Liver (tissue), 9 donors: ENCODE data around the gene GNG12. TPM values are rescaled to one million over a fixed set of nuclear protein-coding genes. Genes with fewer than 3 reads are reported as not detected.
A peak's percentile ranks its signal among the peaks of the same experiment; 100 is the strongest.

ENCODE experiments used
- DNase-seq: peaks from one replicate; pipeline ENCODE4 v3.0.0-alpha.2; 2017; ENCODE audit warnings: low spot score
- H3K27ac ChIP-seq, 2 donors: one replicate each; pipeline ENCODE4 v1.7.0; 2013; ENCODE audit warnings: inconsistent platforms in 2 of 2, low read length in 2 of 2, control low read depth in 1 of 2, low read depth in 1 of 2, mild to moderate bottlenecking in 1 of 2
- H3K27me3 ChIP-seq, 4 donors: one replicate each; pipeline versions ENCODE4 v1.6.1 to v1.7.0; 2013; ENCODE audit warnings: low read length in 3 of 4, inconsistent platforms in 1 of 4, mild to moderate bottlenecking in 1 of 4, moderate library complexity in 1 of 4; ENCODE audit not compliant: control insufficient read depth in 4 of 4, insufficient read depth in 4 of 4
- H3K36me3 ChIP-seq, 4 donors: one replicate each; pipeline versions ENCODE4 v1.6.1 to v1.7.0; 2013; ENCODE audit warnings: low read length in 3 of 4, mild to moderate bottlenecking in 3 of 4, low read depth in 1 of 4, moderate library complexity in 1 of 4; ENCODE audit not compliant: control insufficient read depth in 4 of 4, insufficient read depth in 3 of 4
- H3K4me1 ChIP-seq, 4 donors: one replicate each; pipeline versions ENCODE4 v1.6.1 to v1.7.0; 2013; ENCODE audit warnings: low read length in 3 of 4, mild to moderate bottlenecking in 3 of 4, moderate library complexity in 1 of 4; ENCODE audit not compliant: control insufficient read depth in 4 of 4, insufficient read depth in 4 of 4
- H3K4me3 ChIP-seq, 3 donors: one replicate each; pipeline versions ENCODE4 v1.6.1 to v1.7.0; 2013; ENCODE audit warnings: low read length in 3 of 3, control low read depth in 1 of 3, low read depth in 1 of 3, mild to moderate bottlenecking in 1 of 3
- H3K9ac ChIP-seq, 2 donors: one replicate each; pipeline ENCODE4 v1.7.0; 2013; ENCODE audit warnings: low read length in 2 of 2, mild to moderate bottlenecking in 2 of 2, moderate library complexity in 2 of 2, control low read depth in 1 of 2, low read depth in 1 of 2
- H3K9me3 ChIP-seq, 4 donors: one replicate each; pipeline versions ENCODE4 v1.6.1 to v1.7.0; 2013; ENCODE audit warnings: low read length in 3 of 4; ENCODE audit not compliant: control insufficient read depth in 4 of 4
- FOXA1 ChIP-seq: IDR thresholded peaks from 2 replicates; pipeline ENCODE4 v1.6.1; 2016; ENCODE audit warnings: antibody characterized with exemption
- HNF4A ChIP-seq, 2 donors: conservative IDR thresholded peaks; 2 replicates each; pipeline ENCODE4 v1.6.1; 2016; ENCODE audit warnings: antibody characterized with exemption in 2 of 2, mild to moderate bottlenecking in 2 of 2
- JUND ChIP-seq, 2 donors: IDR thresholded peaks; 2 replicates each; pipeline ENCODE4 v1.6.1; 2016; ENCODE audit warnings: antibody characterized with exemption in 2 of 2
- RXRA ChIP-seq, 2 donors: IDR thresholded peaks; 2 replicates each; pipeline ENCODE4 v1.6.1; 2017 to 2018; ENCODE audit warnings: antibody characterized with exemption in 2 of 2, mild to moderate bottlenecking in 1 of 2
- WGBS: extraction: QIAGEN DNeasy Blood & Tissue Kit; methylation state at CpG from one replicate; pipeline ENCODE4 v1.1.7; 2013; 5-methylcytosine and 5-hydroxymethylcytosine counted together
- polyA plus RNA-seq, 2 donors: library from polyadenylated mRNA; stranded (reverse) in 1 of 2; unstranded in 1 of 2; fragments of 200-250 nt in 1 of 2; fragments of >200 nt in 1 of 2; fragmentation: Nextera tagmentation in 1 of 2; extraction: Ambion mirVana in 1 of 2; gene quantifications; one replicate each; pipeline versions ENCODE4 v1.2.1 to v1.2.3, GENCODE V29; 2013 to 2015
- total RNA-seq, 2 donors: library from RNA; depleted of rRNA; stranded (reverse); fragments of >200 nt; gene quantifications; one replicate each; pipeline ENCODE4 v1.2.3, GENCODE V29; 2014
- TF ChIP-seq, protein P1 (sequence below): fragments of 150-350 bp; IDR thresholded peaks from 2 replicates; pipeline ENCODE4 v1.5.1; 2017; ENCODE audit warnings: improper control_type of control experiment, low read depth, low read length; ENCODE audit not compliant: missing input control
- TF ChIP-seq, protein P2 (sequence below): IDR thresholded peaks from 2 replicates; pipeline ENCODE4 v1.6.1; 2016; ENCODE audit warnings: antibody characterized with exemption
- TF ChIP-seq, protein P3 (sequence below): IDR thresholded peaks from 2 replicates; pipeline ENCODE4 v1.6.1; 2016; ENCODE audit warnings: antibody characterized with exemption
- donor health status: healthy.
- donor health status: healthy.
- donor health status: healthy.
- donor health status: healthy.
- donor health status: healthy.

The GNG12 gene
- total and polyA plus RNA-seq, 4 donors: 15.4 to 26.1 (median 19.7) TPM

DNA sequence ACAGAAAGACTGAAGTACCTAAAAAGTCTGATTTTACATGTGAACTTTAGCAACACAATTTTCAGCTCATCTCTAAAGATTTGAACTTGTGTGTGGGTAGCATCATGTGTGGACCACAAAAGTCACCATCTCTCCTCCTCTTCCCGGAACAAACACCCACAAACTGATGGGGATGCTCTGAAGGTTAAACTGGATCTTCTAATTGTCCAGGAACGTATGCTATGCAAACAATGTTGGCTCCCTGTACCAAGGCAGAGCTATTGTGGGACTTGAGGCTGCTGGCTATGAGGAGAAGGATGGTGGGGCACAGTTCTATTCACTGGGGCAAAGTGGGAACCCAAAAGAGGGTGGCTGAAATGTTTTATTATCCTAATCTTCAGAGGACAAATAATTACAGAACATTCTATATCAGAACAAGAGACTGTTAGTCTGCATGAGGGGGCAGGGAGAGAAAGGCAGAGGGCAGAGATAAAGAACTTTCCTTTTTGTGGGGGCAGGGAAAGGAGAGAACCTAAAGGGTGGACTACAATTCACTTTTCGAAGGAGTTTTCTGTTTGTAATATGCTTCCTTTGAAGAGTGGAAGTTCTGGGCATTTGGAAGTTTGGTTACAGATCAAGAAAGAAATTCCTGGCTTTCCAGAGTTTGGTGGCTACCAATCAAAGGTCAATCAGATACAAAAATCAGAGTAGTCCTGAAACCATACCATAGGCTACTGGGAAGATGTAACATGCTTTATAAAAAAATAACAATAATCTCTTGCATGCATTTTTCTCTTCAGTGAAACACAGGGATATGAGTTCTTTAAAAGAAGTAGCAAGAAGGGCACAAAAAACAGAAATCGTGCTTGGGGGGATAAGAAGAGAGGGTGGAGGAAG, 85.4 kb downstream of the GNG12 start:
- H3K9me3 ChIP-seq: no peaks in the 10 kb centered on the region
- H3K27me3 ChIP-seq: no peaks in the 10 kb centered on the region
- H3K4me1 ChIP-seq: peaks cover 7 to 37% (median 27%) of the 10 kb centered on the region in 4 donors
- H3K36me3 ChIP-seq: no peaks in the 10 kb centered on the region
- H3K27ac ChIP-seq: peak overlapping the region; percentile 87 to 88
- WGBS: 28% methylated on average over 4 of the region's 4 CpGs
- H3K9ac ChIP-seq: peak overlapping the region; percentile 28 to 57
- H3K4me3 ChIP-seq: peak overlapping the region in 2 of 3 donors; percentile 22 to 24
- TF ChIP-seq, protein P1, sequence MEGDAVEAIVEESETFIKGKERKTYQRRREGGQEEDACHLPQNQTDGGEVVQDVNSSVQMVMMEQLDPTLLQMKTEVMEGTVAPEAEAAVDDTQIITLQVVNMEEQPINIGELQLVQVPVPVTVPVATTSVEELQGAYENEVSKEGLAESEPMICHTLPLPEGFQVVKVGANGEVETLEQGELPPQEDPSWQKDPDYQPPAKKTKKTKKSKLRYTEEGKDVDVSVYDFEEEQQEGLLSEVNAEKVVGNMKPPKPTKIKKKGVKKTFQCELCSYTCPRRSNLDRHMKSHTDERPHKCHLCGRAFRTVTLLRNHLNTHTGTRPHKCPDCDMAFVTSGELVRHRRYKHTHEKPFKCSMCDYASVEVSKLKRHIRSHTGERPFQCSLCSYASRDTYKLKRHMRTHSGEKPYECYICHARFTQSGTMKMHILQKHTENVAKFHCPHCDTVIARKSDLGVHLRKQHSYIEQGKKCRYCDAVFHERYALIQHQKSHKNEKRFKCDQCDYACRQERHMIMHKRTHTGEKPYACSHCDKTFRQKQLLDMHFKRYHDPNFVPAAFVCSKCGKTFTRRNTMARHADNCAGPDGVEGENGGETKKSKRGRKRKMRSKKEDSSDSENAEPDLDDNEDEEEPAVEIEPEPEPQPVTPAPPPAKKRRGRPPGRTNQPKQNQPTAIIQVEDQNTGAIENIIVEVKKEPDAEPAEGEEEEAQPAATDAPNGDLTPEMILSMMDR: no peak
- peak in 1 of 2 donors; percentile 32 for TF ChIP-seq HNF4A (conservative IDR thresholded peaks at IDR 0.05)
- DNase-seq: no peak

DNA sequence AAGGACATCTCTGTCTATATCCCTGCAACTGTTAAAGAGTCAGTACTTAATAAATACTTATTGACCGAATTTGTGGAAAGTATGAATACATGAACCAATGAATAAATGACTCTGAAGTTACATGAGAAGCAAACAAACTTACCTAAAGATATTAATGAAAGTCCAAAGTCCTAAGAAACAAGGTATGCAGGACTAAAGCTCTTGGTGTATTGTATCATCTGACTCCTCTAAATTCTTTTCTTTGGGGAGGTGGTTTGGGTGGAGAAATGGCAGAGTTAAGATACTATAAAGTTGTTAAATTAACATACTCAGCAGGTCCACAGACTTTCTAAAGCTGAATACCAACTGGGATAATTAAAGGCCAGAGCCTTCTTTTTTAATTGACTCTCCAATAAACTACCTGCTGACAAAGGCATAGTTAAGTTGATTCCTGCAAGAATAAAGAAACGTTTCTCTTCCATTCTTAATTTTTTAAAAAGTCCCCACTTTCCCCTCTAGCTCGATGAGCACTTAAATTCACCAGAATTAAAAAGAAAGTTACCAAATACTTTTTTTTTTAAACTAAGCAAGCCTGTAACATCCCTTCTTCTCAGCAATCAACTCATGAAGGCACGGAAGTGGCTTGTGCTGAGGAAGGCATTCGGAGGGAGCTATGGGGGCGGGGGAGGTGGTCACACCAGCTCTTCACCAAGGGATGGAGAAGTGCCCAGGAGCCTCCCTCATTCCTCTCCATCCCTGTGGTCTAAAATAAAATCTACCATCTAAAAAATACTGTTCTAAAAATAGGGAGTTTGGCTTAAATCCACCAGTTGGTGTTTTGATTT, 87.2 kb downstream of the GNG12 start:
- no peaks in the 10 kb centered on the region for H3K36me3 ChIP-seq
- WGBS: 77% methylated on average over 6 of the region's 6 CpGs

DNA sequence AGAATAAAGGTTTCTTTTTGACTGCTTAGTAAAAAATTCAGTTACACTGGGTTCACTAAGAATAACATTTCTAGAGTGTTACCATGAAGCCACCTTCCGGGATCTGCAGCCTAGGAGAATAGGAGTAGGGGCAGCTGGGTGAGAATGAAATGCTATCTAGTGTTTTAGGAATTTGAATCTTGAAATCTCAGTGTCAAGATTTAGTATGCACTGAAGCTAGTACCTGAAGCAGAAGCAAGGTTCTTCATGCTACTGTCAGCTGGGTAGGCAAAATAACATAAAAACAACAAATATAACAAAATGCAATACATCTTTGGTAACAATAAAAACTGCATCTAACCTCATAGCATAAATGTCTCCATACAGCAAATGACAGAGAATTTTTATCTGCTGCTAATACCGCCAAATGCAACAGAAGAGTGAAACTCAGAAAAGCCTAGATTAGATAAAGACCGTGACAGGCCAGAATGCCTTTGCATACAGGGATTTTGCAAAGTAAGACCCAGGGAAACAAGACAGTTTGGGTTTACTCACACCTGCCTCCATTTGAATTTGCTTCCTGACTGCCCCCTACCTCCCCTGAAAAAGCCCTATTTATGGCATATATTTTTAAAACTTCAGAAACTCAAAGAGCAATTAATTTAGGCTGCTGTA, 90.1 kb downstream of the GNG12 start:
- Histone ChIP-seq H3K36me3 (no peaks in the 10 kb centered on the region), H3K9me3 (no peaks in the 10 kb centered on the region), H3K4me3 (no peak overlapping the region), H3K27ac (no peak overlapping the region), H3K9ac (no peak overlapping the region), H3K27me3 (no peaks in the 10 kb centered on the region), H3K4me1 (peaks cover 2 to 22% (median 12%) of the 10 kb centered on the region in 4 donors)
- no peak for DNase-seq
- TF ChIP-seq RXRA (IDR thresholded peaks at IDR 0.05) (no peak), FOXA1 (no peak)
- WGBS: 87% methylated on average over 3 of the region's 3 CpGs

More for the DNA sequence above, 87.2 kb downstream of the GNG12 start:
- Histone ChIP-seq H3K27me3 (no peaks in the 10 kb centered on the region), H3K4me1 (peaks cover 7 to 40% (median 28%) of the 10 kb centered on the region in 4 donors), H3K27ac (peak overlapping the region in 1 of 2 donors; percentile 10), H3K9ac (no peak overlapping the region), H3K9me3 (no peaks in the 10 kb centered on the region), H3K4me3 (no peak overlapping the region)
- TF ChIP-seq, protein P2, sequence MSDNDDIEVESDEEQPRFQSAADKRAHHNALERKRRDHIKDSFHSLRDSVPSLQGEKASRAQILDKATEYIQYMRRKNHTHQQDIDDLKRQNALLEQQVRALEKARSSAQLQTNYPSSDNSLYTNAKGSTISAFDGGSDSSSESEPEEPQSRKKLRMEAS: no peak
- no peak for DNase-seq

DNA sequence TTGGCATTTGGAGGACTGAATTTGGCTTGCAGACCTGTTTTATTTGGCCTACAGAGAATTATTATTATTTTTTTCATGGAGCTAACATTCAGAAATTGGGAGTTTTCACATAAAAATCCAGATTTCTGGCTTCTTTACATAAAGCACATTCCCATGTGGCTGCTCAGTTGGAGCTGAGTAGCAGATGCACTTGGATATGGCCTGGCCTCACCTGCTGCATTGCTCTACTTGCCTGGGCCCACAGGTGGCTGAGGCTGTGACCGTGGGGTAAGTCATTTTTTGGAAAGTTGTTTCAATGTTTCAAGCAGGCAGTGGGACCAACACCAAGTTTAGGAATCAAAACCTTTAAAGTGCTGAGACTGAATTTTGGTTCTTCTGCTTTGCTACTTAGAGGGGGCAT, 91.5 kb downstream of the GNG12 start:
- H3K9ac ChIP-seq: no peak overlapping the region
- DNase-seq: no peak
- no peak overlapping the region for H3K27ac ChIP-seq
- TF ChIP-seq, protein P1: no peak
- TF ChIP-seq, protein P2: no peak
- TF ChIP-seq JUND (IDR thresholded peaks at IDR 0.05): no peak
- TF ChIP-seq, protein P3, sequence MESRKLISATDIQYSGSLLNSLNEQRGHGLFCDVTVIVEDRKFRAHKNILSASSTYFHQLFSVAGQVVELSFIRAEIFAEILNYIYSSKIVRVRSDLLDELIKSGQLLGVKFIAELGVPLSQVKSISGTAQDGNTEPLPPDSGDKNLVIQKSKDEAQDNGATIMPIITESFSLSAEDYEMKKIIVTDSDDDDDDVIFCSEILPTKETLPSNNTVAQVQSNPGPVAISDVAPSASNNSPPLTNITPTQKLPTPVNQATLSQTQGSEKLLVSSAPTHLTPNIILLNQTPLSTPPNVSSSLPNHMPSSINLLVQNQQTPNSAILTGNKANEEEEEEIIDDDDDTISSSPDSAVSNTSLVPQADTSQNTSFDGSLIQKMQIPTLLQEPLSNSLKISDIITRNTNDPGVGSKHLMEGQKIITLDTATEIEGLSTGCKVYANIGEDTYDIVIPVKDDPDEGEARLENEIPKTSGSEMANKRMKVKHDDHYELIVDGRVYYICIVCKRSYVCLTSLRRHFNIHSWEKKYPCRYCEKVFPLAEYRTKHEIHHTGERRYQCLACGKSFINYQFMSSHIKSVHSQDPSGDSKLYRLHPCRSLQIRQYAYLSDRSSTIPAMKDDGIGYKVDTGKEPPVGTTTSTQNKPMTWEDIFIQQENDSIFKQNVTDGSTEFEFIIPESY: no peak

More for the DNA sequence above, 91.5 kb downstream of the GNG12 start:
- H3K4me1 ChIP-seq: peaks cover 0 to 11% (median 5%) of the 10 kb centered on the region in 4 donors
- H3K27me3 ChIP-seq: no peaks in the 10 kb centered on the region
- H3K4me3 ChIP-seq: no peak overlapping the region
- no peaks in the 10 kb centered on the region for H3K9me3 ChIP-seq
- WGBS: 92% methylated on average over 1 of the region's 1 CpG
- H3K36me3 ChIP-seq: no peaks in the 10 kb centered on the region
